NCI-H146 (cell line): Measurements from ENCODE around the gene AMER2.
A peak's percentile ranks its signal among the peaks of the same experiment; 100 is the strongest.

Experiments used
- DNase-seq: peaks from one replicate; lab custom pipeline; 2025; lab: John Stamatoyannopoulos, UW

AMER2 gene, protein sequence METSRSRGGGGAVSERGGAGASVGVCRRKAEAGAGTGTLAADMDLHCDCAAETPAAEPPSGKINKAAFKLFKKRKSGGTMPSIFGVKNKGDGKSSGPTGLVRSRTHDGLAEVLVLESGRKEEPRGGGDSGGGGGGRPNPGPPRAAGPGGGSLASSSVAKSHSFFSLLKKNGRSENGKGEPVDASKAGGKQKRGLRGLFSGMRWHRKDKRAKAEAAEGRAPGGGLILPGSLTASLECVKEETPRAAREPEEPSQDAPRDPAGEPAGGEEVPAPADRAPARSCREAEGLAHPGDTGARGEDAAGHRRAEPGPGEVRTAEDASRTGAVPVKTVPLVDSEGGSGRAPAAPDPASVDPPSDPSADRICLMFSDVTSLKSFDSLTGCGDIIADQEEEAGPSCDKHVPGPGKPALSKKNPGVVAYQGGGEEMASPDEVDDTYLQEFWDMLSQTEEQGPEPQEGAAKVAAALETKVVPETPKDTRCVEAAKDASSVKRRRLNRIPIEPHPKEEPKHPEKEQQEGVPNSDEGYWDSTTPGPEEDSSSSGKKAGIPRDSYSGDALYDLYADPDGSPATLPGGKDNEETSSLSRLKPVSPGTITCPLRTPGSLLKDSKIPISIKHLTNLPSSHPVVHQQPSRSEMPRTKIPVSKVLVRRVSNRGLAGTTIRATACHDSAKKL

DNA sequence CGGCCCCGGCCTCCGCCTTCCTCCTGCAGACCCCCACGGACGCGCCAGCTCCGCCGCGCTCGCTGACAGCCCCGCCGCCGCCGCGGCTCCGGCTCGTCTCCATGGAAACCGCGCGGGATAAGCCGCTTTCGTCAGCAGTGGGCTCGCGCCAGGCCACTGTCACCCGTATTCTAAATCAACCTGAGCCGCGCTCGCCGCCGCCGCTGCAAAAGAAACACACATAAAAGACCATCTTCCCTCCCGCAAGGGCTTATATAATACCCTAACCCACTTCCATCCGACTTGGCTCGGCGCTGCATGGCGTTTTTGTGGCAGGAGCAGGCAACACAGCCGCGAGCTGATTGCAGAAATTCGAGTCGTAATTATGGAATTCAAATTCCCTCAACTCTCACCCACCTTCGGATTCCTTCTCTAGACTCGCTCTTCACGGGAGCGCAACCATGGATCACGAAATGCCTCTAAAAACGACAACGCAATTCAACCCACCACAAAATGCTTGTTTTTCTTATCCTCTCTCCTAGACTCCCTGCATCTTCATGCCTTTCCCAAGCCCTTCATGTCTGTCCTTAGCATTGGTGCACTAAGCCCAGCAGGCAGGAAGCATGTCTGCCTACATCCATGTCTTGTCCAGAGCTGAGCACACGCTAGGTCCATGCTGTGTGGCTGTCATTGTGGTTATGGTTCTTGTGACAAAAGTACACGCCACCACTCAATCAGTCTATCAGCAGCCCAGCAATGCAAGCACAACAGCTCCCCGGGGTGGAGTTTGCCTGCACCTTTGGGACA is at the start of gene AMER2:
TSS of gene AMER2 (minus strand) at position 772 of the 786 bp plus-strand sequence. CDS start at position 103, 669 bp downstream.
- peak; percentile 78 for DNase-seq

DNA sequence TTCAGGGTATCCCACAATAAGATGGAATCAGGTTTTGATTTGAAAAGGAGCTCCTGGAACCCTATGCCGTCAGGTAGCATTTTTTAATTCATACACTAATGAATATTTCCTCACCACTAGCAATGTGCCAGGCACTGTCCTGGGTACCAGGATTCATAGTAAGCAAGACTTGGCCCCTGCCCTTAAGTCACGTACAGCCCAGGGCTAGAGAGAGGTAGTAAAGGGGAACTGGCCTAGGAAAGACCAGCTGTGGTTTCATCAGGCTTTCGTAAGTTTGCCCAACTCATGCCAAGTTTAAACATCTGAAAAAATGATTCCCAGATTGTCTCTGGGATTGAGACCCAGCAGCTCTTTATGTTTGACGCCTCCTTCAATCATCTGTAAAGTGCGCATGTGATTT is 45.9 kb upstream of the AMER2 start:
- no peak for DNase-seq

DNA sequence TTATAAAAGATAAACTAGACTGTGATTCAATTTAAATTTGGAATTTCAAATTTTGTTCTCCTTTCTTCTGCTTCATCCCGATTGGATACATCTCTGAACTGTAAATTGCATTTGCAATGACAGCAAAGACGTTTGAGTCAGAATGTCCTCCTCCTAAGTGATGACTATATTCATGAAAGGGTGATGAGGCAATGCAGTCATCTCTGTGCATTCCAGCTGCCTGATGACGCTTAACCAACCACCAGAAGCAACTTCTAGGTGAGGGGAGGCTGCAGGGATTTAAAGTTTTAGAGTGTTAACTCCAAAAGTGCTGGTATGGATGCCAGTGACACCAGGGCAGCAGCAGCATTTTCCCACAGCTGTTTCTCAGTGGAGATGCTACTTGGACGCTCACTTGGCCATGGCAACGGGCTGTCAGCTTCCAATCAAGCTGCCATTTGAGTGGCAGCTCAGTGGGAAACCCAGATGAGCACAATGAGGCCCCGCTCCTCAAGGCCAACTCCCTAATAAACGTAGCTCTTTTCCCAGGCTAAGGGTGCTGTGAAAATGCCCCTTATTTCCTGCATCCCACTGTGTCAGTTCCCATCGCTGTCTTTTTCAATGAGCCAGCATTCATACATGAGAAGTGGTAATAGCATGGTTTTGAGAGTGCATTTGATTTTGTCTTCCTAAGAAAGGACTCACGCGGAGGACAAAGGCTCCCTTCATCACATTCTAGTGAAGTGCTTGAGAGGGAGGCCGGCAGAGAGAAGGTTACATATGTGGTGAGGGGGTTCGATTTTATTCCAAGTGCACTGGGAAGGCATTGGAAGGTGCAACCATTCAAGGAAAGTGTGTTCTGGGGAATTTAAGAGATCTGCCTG is 45.2 kb upstream of the AMER2 start:
- no peak for DNase-seq

DNA sequence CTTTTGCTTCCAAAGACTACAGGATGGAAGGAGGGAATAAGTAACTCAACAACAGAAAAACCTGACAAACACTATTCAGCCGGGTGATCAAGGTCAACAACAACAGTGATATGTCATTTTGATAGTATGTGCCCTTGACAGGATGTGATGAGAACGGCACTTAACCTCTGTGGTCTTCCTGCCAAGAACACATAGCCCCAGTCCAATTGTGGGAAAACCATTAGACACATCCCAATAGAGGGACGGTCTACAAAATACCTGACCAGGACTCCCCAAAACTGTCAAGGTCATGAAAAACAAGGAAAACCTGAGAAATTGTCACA is 43.1 kb upstream of the AMER2 start:
- no peak for DNase-seq

DNA sequence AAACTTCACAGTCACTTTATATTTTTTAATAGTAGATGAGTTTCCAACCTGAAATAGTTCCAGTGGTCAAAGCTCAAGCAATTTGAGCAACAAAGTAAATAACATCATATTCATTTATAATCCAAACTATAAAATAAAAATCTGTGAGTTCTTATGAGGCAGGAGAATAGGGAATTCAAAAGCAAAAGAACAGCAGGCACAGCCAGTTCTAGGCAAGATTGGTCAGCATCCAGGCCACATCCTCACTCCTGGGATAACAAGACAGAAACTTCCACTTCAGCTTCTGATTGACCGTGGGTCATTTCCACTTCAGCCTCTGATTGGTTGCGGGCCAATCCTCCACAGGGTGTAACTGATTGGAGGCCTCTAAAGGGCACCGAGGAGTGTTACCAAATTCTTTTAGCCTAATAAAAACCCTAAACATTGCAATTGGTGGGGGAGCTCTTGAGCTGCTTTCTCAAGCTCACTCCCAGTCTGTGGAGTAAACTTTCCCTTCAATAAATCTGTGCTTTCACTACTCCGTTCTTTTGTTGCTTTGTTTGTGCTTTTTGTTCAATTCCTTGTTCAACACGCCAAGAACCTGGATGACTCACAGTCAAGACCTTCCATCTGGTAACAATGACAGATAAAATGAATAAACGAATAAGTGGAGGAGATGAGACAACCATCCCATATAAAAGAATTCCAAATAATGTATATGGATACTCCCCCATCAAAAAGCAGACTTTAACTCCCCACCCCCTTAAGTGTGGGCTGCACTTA is 42.6 kb upstream of the AMER2 start:
- no peak for DNase-seq

DNA sequence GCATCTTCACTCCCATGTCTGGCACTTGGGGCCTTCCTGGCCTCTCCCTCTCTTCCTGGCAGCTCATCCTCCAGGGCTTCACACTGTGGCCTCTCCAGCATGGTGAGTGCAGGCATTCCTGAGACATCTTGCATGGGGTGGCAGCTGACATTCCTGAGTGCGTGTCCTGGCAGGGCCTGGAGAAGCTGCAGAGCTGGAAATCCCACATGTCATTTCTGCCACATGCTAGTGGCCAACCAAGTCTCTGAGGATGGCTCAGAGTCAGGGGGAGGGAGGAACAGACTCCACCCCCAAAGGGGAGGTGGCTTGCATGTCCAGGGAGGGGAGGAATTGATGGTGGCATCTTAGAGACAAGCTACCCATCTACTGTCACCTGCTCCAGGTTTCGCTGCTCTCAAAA is 41.6 kb upstream of the AMER2 start:
- no peak for DNase-seq

DNA sequence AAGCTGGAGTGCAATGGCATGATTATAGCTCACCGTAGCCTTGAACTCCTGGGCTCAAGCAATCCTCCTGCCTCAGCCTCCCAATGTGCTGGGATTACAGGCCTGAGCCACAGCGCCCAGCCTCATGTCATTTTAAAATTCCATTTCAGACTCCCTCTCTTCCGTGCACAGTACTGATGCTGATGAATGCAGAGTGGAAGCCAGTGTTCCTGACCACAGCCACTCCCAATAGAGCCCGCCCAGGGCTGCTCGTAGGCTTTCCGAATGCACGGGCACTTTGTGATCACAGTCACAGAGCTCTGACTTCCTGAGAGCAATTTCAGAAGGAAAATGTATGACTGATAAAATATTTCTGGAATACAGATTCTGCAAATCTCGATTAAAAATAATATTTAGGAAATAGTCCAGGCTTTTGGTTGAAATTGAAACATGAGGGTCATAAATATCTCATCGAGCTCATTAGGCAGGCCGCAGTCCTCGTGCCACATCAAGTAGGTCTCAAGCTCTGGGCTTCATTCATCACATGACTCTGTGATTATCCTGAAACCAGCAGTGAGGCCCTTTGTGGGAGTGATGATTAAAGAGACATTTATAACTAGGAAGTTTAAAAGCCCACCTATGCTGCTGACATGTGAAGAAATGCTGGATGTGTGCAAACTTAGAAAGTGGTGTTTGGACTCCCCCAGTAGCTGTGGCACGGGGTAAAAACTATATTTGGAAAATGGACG is 38.9 kb upstream of the AMER2 start:
- no peak for DNase-seq

DNA sequence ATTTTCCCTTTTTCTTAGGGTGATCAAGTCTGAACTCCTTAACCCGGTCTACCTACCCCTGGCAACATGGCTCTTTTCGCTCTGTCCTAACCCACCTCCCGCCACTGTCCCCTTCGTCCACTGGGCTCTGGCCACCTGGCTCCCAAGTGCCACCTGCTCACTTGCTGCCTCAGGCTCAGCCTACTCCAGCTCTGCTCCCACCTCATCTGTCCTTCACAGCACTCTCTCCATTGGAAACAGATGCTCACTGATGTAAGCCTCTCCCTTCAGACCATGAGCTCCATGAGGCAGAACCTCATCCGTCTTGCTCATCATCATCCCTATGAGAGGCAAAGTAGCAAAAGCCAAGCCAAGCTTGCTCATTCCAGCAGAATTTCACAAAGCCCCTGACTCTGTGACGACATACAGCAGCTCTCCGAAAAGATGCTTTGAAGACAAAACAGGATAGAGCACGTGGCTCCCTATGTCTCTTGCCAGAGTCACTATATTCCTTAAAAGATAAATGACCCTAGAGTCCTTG is 35.3 kb upstream of the AMER2 start:
- DNase-seq = no peak

DNA sequence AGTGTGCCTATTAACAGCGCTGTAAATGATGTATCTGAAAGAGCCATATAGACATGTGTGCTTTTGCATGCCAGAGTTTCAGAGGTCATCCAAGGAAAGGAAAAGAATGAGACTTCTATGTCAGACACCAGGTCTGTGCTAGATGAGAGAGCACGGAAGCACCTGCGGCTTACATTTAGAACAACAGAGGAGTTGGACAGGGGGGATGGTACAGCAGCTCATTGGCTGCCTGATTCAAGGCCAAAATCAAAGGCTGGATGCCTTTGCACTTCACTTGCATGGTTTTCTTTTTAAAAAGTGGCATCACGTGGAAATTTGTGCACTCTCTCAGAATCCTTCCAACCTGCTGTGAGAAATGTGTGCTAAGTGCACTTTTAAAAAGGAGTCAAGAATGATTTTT is 32.8 kb upstream of the AMER2 start:
- DNase-seq = no peak

DNA sequence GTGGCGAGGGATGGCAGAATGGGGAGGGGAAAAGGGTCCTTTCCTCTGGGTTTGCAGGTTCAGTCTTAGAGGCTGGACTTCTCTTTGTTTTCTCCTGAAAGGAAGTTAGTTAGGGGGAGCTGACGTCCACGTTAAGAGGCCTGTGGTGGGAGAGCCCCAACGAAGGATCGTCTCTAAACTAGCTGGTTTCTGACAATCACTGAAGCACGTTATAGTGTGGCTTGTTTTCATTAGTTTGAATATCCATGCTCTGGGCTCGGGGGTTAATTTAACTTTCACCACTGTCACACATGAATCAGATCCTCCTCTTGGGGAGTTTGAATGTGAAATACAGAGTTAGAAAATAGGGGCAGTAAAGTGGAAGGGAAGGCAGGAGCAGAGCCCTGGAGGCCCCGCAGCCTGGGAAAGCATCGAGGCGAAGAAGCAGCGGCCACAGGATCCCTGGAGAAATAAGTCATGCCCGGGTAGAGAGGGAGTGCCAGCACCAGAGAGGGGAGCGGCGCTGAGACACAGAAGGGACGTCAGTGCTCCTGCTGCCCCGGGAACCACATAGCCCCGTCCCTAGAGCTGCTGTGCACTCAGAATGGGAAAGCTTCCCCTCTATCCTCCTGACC is 31.1 kb upstream of the AMER2 start:
- DNase-seq = no peak

DNA sequence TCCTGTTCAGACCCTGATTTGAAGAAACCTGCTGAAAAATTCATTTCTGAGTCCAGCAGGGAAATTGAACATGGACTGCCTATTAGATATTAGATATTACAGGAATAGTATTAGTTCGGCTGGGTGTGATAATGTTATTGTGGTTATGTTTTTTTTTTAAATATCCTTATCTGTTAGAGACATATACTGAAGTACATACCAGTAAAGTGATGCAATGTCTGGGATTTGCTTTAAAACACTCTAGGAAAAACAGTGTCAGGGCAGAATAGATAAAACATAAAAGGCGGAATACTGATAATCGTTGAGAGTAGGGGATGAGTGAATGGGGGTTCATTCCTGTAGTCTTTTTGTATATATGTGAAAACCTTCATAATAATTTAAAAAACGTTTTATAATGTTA is 28.7 kb upstream of the AMER2 start:
- no peak for DNase-seq

DNA sequence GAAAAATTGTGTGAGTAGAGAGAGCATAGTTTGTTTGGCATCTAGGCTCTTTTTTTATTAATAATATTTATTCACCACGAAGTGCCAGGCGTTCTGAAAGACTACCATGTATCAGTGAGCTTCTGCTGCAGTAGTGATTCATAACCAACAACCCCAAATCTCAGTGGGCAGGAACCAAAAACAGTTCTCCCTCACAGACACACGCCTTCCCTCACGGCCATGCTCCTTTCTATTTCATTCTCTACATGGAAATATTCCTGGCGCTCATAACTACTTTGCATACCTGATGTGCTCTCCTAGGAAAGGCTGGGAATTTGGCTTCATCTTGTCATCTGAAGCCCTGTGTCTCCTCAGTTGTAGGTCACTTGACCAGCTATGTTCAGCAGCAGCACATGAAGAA is 26.6 kb upstream of the AMER2 start:
- DNase-seq = no peak

DNA sequence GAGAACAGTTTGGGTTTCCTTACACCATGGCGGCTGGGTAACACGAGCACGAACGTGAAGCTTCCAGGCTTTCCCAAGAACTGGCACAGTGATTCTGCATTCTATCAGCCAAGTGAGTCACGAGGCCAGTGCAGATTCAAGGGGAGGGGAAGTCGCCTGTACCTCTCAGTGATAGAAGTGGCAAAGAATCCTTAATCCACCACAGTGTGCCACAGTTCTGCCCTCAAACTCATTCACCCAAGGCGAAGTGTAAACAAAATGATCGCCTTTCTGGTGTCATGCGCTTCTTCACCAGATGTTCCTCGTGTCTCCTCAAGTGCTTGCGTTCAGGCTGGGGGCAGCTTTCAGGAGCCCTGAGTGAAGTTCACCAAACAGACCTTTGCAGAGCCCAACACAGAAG is 24.9 kb upstream of the AMER2 start:
- no peak for DNase-seq

DNA sequence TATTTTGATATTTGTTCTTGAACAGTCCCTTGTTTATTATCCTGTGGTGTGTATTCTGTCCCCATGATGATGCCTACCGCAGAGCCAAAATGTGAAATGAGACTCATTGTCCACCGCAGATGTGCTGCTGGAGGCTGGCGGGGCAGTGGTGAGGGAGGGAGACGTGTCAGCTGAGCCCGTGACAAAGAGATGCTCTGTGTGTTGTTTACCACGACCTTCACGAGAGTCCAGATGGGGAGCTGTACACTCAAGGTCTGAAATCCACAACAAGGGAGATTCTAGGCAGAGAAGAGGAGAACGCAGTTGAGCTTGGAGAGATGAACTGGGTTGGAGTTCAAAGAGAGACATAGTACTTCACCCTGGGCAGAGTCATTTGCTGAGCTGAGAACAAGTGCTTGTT is 20.8 kb upstream of the AMER2 start:
- no peak for DNase-seq

DNA sequence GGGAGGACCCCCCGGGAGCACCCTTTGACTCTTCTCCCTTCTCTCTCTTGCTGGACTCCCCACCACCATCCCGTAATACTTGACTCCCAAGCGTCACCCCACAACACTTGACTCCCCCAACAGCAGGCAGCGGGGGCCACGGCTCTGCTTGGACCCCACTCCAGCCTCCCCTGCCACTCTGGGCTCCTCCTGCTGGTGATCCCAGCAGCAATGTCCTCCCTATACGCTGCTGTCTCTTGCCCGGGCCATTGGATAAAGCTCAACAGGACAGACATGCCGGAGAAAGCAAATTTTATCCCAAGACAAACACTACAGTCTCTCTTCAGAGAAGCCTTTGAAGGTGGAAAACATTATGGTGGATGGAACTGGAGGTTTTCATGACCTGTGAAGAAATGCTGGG is 20.4 kb upstream of the AMER2 start:
- no peak for DNase-seq

DNA sequence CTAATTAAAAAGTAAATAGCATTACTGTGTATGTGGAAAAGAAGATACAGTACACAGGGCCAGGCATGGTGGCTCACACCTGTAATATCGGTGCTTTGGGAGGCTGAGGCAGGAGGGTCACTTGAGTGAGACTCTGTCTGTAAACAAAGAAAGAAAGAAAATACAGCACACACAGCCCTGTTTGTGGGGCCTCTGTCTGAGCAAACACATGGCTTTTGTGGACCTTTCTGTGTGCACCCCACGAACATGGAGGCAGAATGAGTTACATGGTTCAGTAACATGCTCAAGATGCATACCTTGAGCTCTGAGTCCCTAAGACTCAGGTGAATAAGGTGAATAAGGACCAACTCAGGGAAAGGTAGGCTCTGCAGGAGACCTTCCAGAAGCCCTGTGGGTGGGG is 20.0 kb upstream of the AMER2 start:
- no peak for DNase-seq

DNA sequence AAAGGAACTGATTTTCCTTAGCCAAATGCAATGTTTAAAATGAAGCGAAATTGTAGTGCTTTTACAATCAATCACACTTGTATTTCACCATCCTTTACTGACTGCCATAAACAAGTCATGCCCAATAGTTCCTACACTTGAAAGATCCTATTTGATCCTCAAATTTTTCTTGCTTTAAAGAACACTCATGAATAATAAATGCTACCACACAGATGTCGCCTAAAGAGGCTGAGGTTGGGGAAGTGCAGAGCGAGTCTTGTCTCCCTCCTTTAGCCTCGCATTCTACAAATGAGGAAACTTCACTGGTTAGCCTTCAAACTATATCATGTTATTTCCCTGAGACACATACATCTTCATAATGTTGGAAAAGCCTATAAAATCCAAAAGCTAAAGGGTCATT is 18.7 kb upstream of the AMER2 start:
- DNase-seq = no peak

DNA sequence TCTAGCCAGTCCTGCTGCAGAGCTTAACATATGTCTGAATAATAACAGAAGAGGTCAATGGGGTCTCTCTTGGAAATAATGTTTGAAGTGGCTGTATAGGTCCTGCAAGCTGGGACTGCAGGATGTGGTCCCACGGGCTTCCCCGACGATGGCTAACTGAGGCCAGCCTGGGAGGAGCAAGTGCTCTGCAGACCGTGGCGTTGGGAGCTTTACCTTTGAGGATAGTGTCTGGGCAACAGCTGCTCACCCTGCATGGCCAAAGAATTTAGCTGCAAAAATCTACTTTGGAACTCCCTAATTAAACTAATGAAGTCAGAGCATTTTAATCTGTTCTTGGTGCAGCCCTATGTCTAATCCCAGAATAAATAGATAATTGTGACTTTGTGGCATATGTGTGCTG is 18.2 kb upstream of the AMER2 start:
- DNase-seq = no peak

DNA sequence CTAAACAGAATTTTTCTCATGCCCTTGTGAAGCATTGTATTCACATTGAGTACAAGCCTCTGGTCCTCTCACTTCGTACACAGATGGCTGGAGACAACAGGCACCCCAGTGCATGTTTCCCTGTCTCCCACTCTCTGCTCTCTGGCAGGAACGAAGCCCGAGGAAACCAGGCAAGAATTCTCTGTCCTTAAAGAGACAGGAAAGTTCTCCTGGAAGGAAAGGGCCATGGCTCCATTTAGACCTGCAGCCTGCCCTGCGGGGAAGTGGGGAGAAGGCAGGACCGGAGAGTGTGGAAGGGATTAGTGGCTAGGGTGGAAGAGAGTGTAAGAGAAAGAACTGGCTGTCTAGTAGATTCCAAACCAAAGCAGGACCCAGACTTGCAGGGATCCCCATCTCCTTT is 15.5 kb upstream of the AMER2 start:
- no peak for DNase-seq

DNA sequence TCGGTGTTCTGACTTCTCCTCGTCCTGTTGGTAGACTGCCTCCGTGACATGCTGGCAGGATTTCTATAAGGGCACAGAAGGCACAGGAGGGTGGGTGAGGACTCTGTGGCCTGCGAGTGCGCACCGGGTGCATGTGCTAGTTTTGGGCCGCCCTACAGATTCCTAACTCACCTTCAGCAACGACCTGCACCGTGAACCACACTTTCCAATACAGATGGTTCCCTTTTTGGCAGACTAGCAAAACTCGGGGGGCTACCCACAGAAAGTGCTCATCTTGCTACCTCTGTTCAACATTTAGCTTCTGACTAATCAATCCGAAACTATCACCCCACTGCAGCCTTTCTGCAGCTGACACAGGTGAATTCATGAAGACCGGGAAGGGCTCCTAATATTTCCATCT is 14.1 kb upstream of the AMER2 start:
- no peak for DNase-seq
